Measurements from ENCODE around the gene CHD6.

- no peak for TF ChIP-seq POLR2AphosphoS5 (IDR thresholded peaks at IDR 0.05; ENCODE audit: borderline replicate concordance, low read depth, low read length)
- TF ChIP-seq EZH2 (IDR thresholded peaks at IDR 0.05) = no peak
Observed at GRCh38 chr20:41494451-41494850, 123.7 kb downstream of the CHD6 start.

Measured in SK-N-MC (cell line).